Adrenal gland (tissue), 12 donors: ENCODE data around the gene WLS. TPM values are rescaled to one million over a fixed set of nuclear protein-coding genes. Genes with fewer than 3 reads are reported as not detected.

Experiments used
- DNase-seq, 7 donors: peaks; one replicate each; pipeline ENCODE4 v3.0.0-alpha.2; 2019 to 2020
- H3K27ac ChIP-seq, 5 donors: fragments of 200-600 bp; sonication (generic) in 4 of 5; 1 replicate in 3 of 5; 2 replicates in 2 of 5; pipeline versions ENCODE4 v1.5.1 to v1.8.0; 2016 to 2020; ENCODE audit warnings: mild to moderate bottlenecking in 1 of 5
- H3K27me3 ChIP-seq: fragments of 200-600 bp; 2 replicates; pipeline ENCODE4 v1.8.0; 2021
- H3K36me3 ChIP-seq, 2 donors: fragments of 200-600 bp; replicated peaks in 1 of 2; 1 replicate in 1 of 2; 2 replicates in 1 of 2; pipeline versions ENCODE4 v1.5.1 to v1.8.0; 2018 to 2022
- H3K4me1 ChIP-seq, 2 donors: fragments of 200-600 bp; replicated peaks in 1 of 2; 1 replicate in 1 of 2; 2 replicates in 1 of 2; pipeline versions ENCODE4 v1.5.1 to v1.8.0; 2018 to 2021
- H3K4me3 ChIP-seq, 4 donors: fragments of 200-600 bp; sonication (generic) in 3 of 4; one replicate each; pipeline ENCODE4 v1.5.1; 2016 to 2018
- H3K9me3 ChIP-seq, 3 donors: fragments of 200-600 bp; sonication (generic) in 1 of 3; replicated peaks in 1 of 3; 1 replicate in 2 of 3; 2 replicates in 1 of 3; pipeline versions ENCODE4 v1.5.1 to v1.8.0; 2016 to 2021
- POLR2A ChIP-seq, 2 donors: fragments of 450-650 bp; IDR thresholded peaks; one replicate each; pipeline ENCODE4 v1.6.1; 2017; ENCODE audit warnings: antibody characterized with exemption in 2 of 2, mild to moderate bottlenecking in 2 of 2, moderate library complexity in 1 of 2
- WGBS, 4 donors: extraction: QIAGEN DNeasy Blood & Tissue Kit in 2 of 4; methylation state at CpG; one replicate each; pipeline versions ENCODE4 v1.1.5 to v1.1.7; 2013 to 2017; 5-methylcytosine and 5-hydroxymethylcytosine counted together
- intact Hi-C, 2 donors: fragments of 100-400 bp; cut with DNase I; formaldehyde crosslinking; loops; one replicate each; pipeline versions ENCODE4 v1.14.1 to v1.15.0; 2022 to 2023
- polyA plus RNA-seq, 3 donors: library from polyadenylated mRNA; stranded (reverse); fragments of 200-250 nt in 2 of 3; fragments of 350-450 nt in 1 of 3; fragmentation: Illumina TruSeq in 1 of 3; extraction: RNeasy Lipid Tissue Mini Kit (QIAGEN cat#74804) in 1 of 3; gene quantifications; one replicate each; pipeline ENCODE4 v1.2.3, GENCODE V29; 2013 to 2014
- total RNA-seq, 9 donors: library from RNA; depleted of rRNA in 4 of 9; stranded (reverse); fragments of >200 nt in 4 of 9; fragments of 120-200 nt in 1 of 9; fragmentation: NEBNext Ultra II Directional in 1 of 9; extraction: Animal tissue kit (Norgen Biotek cat#: 25700) in 1 of 9; gene quantifications; one replicate each; pipeline versions ENCODE4 v1.1.0 to v1.2.4, GENCODE V29; 2013 to 2023
- TF ChIP-seq, protein P1 (sequence below), 6 experiments: fragments of 450-650 bp in 4 of 6; fragments of 200-600 bp in 2 of 6; sonication (generic) in 1 of 6; IDR thresholded peaks; 1 replicate in 5 of 6; 2 replicates in 1 of 6; pipeline versions ENCODE4 v1.5.1 to v1.8.0; 2016 to 2021; ENCODE audit warnings: antibody characterized with exemption in 6 of 6, mild to moderate bottlenecking in 2 of 6, moderate library complexity in 1 of 6
- donor health status: healthy with polysubstance abuse.
- donor health status: Bipolar disorder and iron deficiency.
- donor health status: DM: yes; HTN: yes; CAD: no.
- donor health status: DM: no; HTN: no; CAD: no.
- donor health status: DM: no; HTN: no; CAD: no.
- donor health status: DM: yes; HTN: yes; CAD: no.

Gene WLS
- total and polyA plus RNA-seq, 12 donors: 28.7 to 114 (median 59.5) TPM

DNA sequence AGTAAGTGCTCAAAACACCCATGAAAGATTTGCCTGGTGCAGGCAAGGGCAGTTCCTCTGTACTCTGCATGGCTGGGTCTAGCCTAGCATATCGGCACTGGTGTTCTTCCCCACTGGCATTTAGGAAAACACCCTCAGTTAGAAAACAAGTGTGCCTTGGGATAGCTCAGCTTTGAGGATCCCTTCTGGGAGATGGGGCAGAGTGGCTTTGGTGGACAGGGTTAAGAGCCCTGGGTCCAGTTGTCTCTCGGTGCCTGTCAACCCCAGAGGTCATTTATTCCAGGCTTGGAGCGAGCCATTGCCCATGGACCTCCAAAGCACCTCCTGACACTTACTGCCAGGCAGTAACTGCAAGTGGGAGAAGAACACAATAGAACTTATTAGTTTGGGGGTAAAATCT lies 101.1 kb downstream of the WLS start:
- no peaks in the 10 kb centered on the region for H3K27me3 ChIP-seq
- H3K27ac ChIP-seq: no peak overlapping the region
- 97 to 100% (median 97%) methylated on average over 1 to 3 of the region's 3 CpGs for WGBS, 4 donors
- no peak for DNase-seq
- H3K36me3 ChIP-seq: peaks cover 0 to 8% of the 10 kb centered on the region in 2 donors
- TF ChIP-seq, protein P1, sequence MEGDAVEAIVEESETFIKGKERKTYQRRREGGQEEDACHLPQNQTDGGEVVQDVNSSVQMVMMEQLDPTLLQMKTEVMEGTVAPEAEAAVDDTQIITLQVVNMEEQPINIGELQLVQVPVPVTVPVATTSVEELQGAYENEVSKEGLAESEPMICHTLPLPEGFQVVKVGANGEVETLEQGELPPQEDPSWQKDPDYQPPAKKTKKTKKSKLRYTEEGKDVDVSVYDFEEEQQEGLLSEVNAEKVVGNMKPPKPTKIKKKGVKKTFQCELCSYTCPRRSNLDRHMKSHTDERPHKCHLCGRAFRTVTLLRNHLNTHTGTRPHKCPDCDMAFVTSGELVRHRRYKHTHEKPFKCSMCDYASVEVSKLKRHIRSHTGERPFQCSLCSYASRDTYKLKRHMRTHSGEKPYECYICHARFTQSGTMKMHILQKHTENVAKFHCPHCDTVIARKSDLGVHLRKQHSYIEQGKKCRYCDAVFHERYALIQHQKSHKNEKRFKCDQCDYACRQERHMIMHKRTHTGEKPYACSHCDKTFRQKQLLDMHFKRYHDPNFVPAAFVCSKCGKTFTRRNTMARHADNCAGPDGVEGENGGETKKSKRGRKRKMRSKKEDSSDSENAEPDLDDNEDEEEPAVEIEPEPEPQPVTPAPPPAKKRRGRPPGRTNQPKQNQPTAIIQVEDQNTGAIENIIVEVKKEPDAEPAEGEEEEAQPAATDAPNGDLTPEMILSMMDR (IDR thresholded peaks at IDR 0.05): no peak
- no peak for TF ChIP-seq POLR2A (IDR thresholded peaks at IDR 0.05)
- no peak overlapping the region for H3K4me3 ChIP-seq
- H3K9me3 ChIP-seq: no peaks in the 10 kb centered on the region
- intact Hi-C loops: no loop called here
- no peaks in the 10 kb centered on the region for H3K4me1 ChIP-seq

DNA sequence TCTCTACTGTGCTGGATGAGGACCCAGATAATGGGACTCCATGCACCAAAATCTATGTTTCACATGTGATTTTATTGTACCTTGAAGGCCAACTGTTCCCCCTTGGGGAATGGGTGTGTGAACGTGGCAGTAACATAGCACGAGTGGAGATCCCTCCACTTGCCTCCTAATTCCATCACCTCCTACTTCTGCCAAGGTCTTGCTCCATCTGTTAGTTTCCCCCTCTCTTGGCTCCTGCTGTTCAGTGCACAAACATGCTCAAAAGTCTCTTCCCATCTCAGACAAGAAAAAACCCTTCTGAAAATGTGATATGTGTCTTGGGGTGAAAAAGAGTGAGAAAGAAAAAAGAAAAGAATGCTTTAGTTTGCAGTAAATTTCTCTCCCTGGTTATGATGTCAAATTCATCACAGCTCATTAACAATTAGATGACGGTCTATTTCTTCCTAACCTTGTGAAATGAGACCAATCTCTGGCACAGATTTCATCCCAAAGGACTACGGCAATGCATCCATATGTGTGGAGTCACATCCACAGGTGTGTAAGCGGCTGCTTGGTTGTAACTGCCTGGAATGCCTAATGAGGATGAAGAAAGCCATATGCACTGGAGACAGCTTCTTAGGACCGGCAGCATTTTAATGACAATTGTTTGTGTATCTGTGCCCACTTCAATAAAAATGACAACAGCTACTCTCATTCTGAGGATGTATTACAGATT lies 102.6 kb downstream of the WLS start:
- Histone ChIP-seq H3K9me3 (no peaks in the 10 kb centered on the region), H3K27me3 (no peaks in the 10 kb centered on the region), H3K36me3 (peaks cover 0 to 8% of the 10 kb centered on the region in 2 donors), H3K4me3 (no peak overlapping the region), H3K4me1 (no peaks in the 10 kb centered on the region), H3K27ac (no peak overlapping the region)
- TF ChIP-seq, protein P1 (IDR thresholded peaks at IDR 0.05): no peak
- TF ChIP-seq POLR2A (IDR thresholded peaks at IDR 0.05): no peak
- 84 to 91% (median 86%) methylated on average over 6 of the region's 6 CpGs for WGBS, 4 donors
- intact Hi-C loops: loop anchor here (10.0 kb wide), 2 partner anchors 105 to 195 kb away; partner anchors contain the start of gene WLS (in 1 of the 2)
- DNase-seq: no peak

DNA sequence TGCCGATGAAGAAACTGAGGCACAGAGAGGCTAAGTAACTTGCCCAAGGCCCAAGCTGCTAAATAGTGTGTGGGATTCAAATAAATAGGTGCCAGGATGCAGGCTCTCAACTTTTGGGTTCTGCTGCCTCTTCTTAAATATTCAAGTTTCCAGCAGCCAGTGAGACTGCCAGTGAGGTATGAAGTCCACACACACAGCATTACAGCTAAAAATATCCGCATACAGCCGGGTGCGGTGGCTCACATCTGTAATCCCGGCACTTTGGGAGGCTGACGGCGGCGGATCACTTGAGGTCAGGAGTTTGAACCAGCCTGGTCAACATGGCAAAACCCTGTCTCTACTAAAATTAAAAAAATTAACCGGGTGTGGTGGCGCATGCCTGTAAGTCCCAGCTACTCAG lies 103.5 kb downstream of the WLS start:
- Histone ChIP-seq H3K27me3 (no peaks in the 10 kb centered on the region), H3K4me1 (no peaks in the 10 kb centered on the region), H3K36me3 (peaks cover 0 to 8% of the 10 kb centered on the region in 2 donors), H3K9me3 (no peaks in the 10 kb centered on the region), H3K4me3 (no peak overlapping the region), H3K27ac (no peak overlapping the region)
- DNase-seq: no peak
- 87 to 92% (median 87%) methylated on average over 10 of the region's 10 CpGs for WGBS, 4 donors
- TF ChIP-seq, protein P1 (IDR thresholded peaks at IDR 0.05): no peak
- no peak for TF ChIP-seq POLR2A (IDR thresholded peaks at IDR 0.05)
- intact Hi-C loops: loop anchor here (10.0 kb wide), 2 partner anchors 106 to 196 kb away; partner anchors contain the start of gene WLS (in 1 of the 2)

DNA sequence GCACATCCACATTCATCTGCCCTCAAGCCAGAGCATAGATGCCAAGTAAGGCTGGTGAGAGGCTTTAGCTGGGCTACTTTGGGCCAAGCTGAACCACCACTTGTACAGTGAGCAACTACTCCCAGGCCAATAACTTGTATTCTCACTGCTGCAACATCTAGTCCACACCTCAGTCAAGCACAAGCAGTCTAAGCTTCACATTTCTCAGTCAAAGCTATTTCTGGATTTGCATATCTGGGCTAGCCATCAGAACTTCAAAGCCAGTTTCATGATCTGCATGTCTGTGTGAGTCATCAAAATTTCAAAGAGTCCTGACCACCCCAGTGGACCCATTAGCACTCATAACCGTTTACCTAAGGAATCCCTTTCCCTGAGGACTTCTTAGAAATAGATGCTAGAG lies 104.2 kb downstream of the WLS start:
- 15 to 50% (median 35%) methylated on average over 1 of the region's 1 CpG for WGBS, 4 donors
- H3K4me1 ChIP-seq: no peaks in the 10 kb centered on the region
- H3K36me3 ChIP-seq: peaks cover 0 to 8% of the 10 kb centered on the region in 2 donors
- no peak overlapping the region for H3K4me3 ChIP-seq
- DNase-seq: no peak
- no peak overlapping the region for H3K27ac ChIP-seq
- intact Hi-C loops: loop anchor here (10.0 kb wide), 2 partner anchors 107 to 197 kb away; partner anchors contain the start of gene WLS (in 1 of the 2)
- H3K27me3 ChIP-seq: no peaks in the 10 kb centered on the region
- H3K9me3 ChIP-seq: no peaks in the 10 kb centered on the region
- TF ChIP-seq, protein P1 (IDR thresholded peaks at IDR 0.05): no peak
- no peak for TF ChIP-seq POLR2A (IDR thresholded peaks at IDR 0.05)
